Upper lobe of right lung (tissue), 1 donor: ENCODE measurements around the gene FOXO3. TPM values are rescaled to one million over a fixed set of nuclear protein-coding genes. Genes with fewer than 3 reads are reported as not detected.

Experiments used
- ATAC-seq: fragments of 200-7000 bp; cut with Tn5 transposase; one replicate; pipeline ENCODE4 v1.9.1; 2020; ENCODE audit warnings: mild to moderate bottlenecking, moderate library complexity
- DNase-seq: peaks from one replicate; pipeline ENCODE4 v3.0.0-alpha.2; 2020
- H3K27ac ChIP-seq: fragments of 200-600 bp; one replicate; pipeline ENCODE4 v1.8.0; 2022
- H3K27me3 ChIP-seq: fragments of 200-600 bp; one replicate; pipeline ENCODE4 v1.8.0; 2022; ENCODE audit warnings: mild to moderate bottlenecking
- H3K36me3 ChIP-seq: fragments of 200-600 bp; one replicate; pipeline ENCODE4 v1.8.0; 2022
- H3K4me1 ChIP-seq: fragments of 200-600 bp; one replicate; pipeline ENCODE4 v1.8.0; 2022
- H3K4me3 ChIP-seq: fragments of 200-600 bp; one replicate; pipeline ENCODE4 v1.8.0; 2022; ENCODE audit warnings: mild to moderate bottlenecking
- H3K9me3 ChIP-seq: fragments of 200-600 bp; one replicate; pipeline ENCODE4 v1.8.0; 2022
- intact Hi-C: fragments of 100-400 bp; cut with DNase I; formaldehyde crosslinking; loops from one replicate; pipeline ENCODE4 v1.11.0; 2022
- total RNA-seq: library from RNA; stranded (reverse); fragmentation: NEBNext Ultra II Directional; extraction: Animal tissue kit (Norgen Biotek cat#: 25700); gene quantifications from one replicate; pipeline ENCODE4 v1.2.1, GENCODE V29; 2021
- TF ChIP-seq, protein P1 (sequence below): fragments of 200-600 bp; IDR thresholded peaks from one replicate; pipeline ENCODE4 v1.8.0; 2022; ENCODE audit warnings: antibody characterized with exemption
- donor health status: DM: no; HTN: yes; CAD: no; lungs with severe emphysema.

The FOXO3 gene
- total RNA-seq, 1 donor from 2014 or later, result 73.6 TPM

GRCh38 chr6:108721286-108721685 is 160.6 kb downstream of the FOXO3 start:
- Histone ChIP-seq H3K4me1 (no peaks in the 10 kb centered on the region), H3K9me3 (no peaks in the 10 kb centered on the region), H3K27me3 (no peaks in the 10 kb centered on the region), H3K36me3 (no peaks in the 10 kb centered on the region), H3K27ac (no peak overlapping the region), H3K4me3 (no peak overlapping the region)
- intact Hi-C loops, result no loop called here
- DNase-seq (no peak), ATAC-seq (no peak)
- TF ChIP-seq, protein P1, sequence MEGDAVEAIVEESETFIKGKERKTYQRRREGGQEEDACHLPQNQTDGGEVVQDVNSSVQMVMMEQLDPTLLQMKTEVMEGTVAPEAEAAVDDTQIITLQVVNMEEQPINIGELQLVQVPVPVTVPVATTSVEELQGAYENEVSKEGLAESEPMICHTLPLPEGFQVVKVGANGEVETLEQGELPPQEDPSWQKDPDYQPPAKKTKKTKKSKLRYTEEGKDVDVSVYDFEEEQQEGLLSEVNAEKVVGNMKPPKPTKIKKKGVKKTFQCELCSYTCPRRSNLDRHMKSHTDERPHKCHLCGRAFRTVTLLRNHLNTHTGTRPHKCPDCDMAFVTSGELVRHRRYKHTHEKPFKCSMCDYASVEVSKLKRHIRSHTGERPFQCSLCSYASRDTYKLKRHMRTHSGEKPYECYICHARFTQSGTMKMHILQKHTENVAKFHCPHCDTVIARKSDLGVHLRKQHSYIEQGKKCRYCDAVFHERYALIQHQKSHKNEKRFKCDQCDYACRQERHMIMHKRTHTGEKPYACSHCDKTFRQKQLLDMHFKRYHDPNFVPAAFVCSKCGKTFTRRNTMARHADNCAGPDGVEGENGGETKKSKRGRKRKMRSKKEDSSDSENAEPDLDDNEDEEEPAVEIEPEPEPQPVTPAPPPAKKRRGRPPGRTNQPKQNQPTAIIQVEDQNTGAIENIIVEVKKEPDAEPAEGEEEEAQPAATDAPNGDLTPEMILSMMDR, result no peak

DNA sequence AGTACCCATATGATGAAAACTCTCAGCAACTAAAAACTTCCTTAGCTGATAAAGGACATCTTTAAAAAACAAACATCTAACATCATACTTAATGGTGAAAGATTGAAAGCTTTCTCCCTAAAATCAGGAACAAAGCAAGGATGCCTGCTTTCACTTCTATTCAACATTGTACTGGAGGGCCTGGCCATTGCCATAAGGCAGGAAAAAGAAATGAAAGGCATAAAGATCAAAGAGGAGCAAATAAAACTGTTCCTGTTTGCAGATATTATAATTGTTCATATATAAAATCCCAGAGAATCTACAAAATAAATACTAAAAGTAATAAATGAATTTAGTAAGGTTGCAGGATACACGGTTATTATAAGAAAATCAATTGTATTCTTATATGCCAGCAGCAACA is 162.9 kb downstream of the FOXO3 start:
- H3K4me3 ChIP-seq, result no peak overlapping the region
- no peaks in the 10 kb centered on the region for H3K27me3 ChIP-seq
- H3K36me3 ChIP-seq, result no peaks in the 10 kb centered on the region
- no peaks in the 10 kb centered on the region for H3K9me3 ChIP-seq
- intact Hi-C loops, result no loop called here
- DNase-seq (no peak), ATAC-seq (no peak)
- TF ChIP-seq, protein P1, result no peak
- H3K4me1 ChIP-seq, result no peaks in the 10 kb centered on the region
- H3K27ac ChIP-seq, result no peak overlapping the region

DNA sequence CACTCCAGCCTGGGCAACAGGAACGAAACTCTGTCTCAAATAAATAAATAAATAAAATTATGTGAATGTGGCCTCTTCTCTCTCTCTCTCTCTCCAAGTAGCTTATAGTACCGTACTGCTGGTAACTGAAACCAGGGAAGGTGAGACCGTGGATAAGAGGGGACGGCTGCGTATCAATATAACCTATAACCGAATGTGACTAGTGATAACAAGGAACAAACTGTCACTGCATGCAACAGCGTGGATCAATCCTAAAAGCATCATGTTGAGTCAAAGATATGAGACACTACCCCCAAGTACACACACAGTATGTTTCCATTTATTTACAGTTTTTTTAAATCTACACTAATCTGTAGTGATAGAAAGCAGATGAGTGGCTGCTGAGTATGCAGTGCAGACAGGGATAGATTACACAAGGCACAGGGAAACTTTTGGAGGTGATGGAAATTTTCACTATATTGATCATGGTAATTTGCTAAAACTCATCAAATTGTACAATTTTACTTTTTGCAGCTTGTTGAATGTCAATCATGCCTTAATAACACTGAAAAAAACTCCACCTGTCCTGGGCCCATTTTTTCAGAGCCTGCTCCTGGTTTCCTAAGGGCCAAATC is 166.1 kb downstream of the FOXO3 start:
- no peaks in the 10 kb centered on the region for H3K9me3 ChIP-seq
- H3K4me1 ChIP-seq, result peaks cover 7% of the 10 kb centered on the region
- ATAC-seq, result no peak
- H3K4me3 ChIP-seq, result no peak overlapping the region
- no peak overlapping the region for H3K27ac ChIP-seq
- intact Hi-C loops, result no loop called here
- TF ChIP-seq, protein P1, result no peak
- H3K36me3 ChIP-seq, result no peaks in the 10 kb centered on the region
- DNase-seq, result no peak
- no peaks in the 10 kb centered on the region for H3K27me3 ChIP-seq

DNA sequence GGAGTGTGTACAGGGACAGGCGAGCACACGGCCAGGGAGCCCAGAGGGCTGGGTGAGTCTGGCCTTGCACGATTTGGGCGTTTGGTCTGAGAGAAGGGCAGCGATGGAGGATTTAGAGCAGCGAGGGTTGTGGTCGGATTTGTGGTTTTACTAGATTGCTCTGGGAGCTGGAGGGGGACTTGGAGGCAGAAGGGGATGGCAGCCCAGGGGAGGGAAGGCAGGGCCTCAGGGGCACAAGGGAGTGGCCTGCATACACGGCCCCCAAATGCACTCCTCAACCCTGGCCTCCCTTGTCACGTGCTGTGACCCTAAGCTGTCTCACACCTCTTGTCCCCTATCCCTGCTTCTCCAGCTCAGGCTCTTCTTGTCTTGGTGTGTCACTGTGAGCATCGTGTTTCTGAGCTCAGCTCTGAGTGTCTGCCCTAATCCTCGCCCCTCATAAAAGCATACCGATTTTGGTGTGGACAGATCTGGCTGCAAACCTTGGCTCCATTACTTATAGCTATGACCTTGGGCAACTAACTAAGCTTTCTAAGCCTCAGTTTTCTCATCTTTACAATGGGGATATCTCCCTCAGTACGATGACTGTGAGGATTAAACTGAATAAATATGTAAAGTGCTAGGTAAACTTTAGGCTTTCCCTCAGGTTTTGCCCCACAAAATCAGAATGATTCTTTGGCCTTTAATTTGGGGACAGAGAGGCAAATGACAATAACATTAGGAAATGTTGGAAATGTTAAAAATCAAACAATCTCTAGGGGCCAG is 167.4 kb downstream of the FOXO3 start:
- no peak overlapping the region for H3K27ac ChIP-seq
- H3K9me3 ChIP-seq, result no peaks in the 10 kb centered on the region
- H3K4me1 ChIP-seq, result peaks cover 7% of the 10 kb centered on the region
- no peaks in the 10 kb centered on the region for H3K27me3 ChIP-seq
- ATAC-seq, result no peak
- intact Hi-C loops, result no loop called here
- H3K4me3 ChIP-seq, result no peak overlapping the region
- H3K36me3 ChIP-seq, result no peaks in the 10 kb centered on the region
- no peak for DNase-seq
- TF ChIP-seq, protein P1, result no peak

DNA sequence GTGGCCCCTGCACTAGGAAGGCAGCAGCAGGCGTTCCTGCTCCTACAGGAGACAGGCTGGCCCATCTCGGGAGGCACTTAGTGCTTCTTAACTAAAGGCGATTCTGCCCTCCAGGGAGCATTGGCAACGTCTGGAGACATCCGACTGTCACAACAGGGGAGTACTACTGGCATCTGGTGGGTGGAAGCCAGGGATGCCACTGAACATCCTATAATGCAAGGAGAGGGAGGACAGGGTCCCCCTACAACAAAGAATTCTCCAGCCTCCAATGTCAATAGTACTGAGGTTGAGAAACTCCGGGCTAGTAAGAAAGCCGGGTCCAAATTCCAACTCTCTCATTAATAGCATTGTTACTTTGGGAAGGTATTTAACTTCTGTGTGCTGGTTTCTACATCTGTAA is 168.1 kb downstream of the FOXO3 start:
- no peaks in the 10 kb centered on the region for H3K27me3 ChIP-seq

More for the DNA sequence above, 168.1 kb downstream of the FOXO3 start:
- DNase-seq (no peak), ATAC-seq (no peak)
- Histone ChIP-seq H3K4me3 (no peak overlapping the region), H3K27ac (no peak overlapping the region), H3K4me1 (peaks cover 7% of the 10 kb centered on the region), H3K9me3 (no peaks in the 10 kb centered on the region), H3K36me3 (no peaks in the 10 kb centered on the region)
- intact Hi-C loops, result no loop called here
- TF ChIP-seq, protein P1, result no peak
